ENCODE measurements around the gene VEGFA.

The VEGFA gene

DNA sequence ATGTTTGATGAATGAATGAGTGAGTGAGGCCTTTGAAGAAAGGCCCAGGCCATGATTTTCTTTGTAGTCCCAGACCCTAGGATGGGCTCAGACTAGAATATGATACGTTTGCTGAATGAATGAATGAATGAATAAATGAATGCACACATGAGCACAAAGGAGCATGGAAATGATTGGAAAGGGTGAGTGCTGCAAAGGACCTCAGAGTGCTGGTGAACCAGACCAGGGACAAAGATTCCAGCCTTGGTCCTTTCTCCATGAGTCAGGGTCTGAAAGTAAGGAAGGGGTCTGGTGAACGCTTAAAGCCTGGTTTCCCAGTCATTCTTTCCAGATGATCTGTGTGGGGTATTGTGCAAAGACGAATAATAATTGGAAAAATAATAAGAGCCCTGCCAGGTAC lies 42.4 kb upstream of the VEGFA start:
- TF ChIP-seq EZH2 (IDR thresholded peaks at IDR 0.05) (no peak), FOXP2 (optimal IDR thresholded peaks at IDR 0.05; ENCODE audit: control extremely low read depth, extremely low read length, insufficient read depth) (no peak)
- no peaks in the 10 kb centered on the region; the same call in 1 of the 2 replicates for H3K9me3 ChIP-seq (ENCODE audit: low read depth, low read length)
- no peak for DNase-seq (ENCODE audit: low read depth, low spot score)
- no peak overlapping the region for H3K9ac ChIP-seq (ENCODE audit: insufficient read length)
- H3K27ac ChIP-seq = no peak overlapping the region
- no peaks in the 10 kb centered on the region for H3K36me3 ChIP-seq (ENCODE audit: insufficient read depth, low read length)
- no peak overlapping the region for H3K4me3 ChIP-seq

- no peaks in the 10 kb centered on the region; the same call in 1 of the 2 replicates for H3K9me3 ChIP-seq (ENCODE audit: low read depth, low read length)
Measured at GRCh38 chr6:43728586-43728985, 41.4 kb upstream of the VEGFA start.

DNA sequence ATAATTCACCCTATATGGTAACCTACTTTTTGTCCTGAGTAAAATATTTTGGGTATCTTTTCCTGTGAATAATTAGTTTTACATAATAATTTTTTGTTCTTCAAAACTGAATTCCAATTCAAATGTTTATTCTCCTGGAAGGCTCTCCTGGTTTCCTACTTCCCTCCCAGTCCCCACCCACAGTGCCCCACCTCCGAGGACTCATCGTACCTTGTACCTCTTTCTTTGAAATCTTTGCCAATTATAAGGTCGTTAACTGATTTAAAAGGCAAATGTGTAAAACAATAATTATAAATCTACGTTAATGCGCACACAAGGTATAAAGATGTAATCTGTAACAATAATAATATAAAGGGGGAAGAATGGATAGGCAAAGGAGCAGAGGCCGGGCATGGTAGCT lies 40.5 kb upstream of the VEGFA start:
- Histone ChIP-seq H3K9me3 (ENCODE audit: low read depth, low read length) (no peaks in the 10 kb centered on the region; the same call in 1 of the 2 replicates), H3K4me3 (no peak overlapping the region), H3K36me3 (ENCODE audit: insufficient read depth, low read length) (no peaks in the 10 kb centered on the region), H3K27ac (no peak overlapping the region), H3K9ac (ENCODE audit: insufficient read length) (no peak overlapping the region)
- DNase-seq (ENCODE audit: low read depth, low spot score) = no peak
- TF ChIP-seq FOXP2 (optimal IDR thresholded peaks at IDR 0.05; ENCODE audit: control extremely low read depth, extremely low read length, insufficient read depth) = no peak
- no peak for TF ChIP-seq POLR2AphosphoS5 (IDR thresholded peaks at IDR 0.05; ENCODE audit: borderline replicate concordance, low read depth, low read length)
- TF ChIP-seq EZH2 (IDR thresholded peaks at IDR 0.05) = no peak

More at GRCh38 chr6:43728586-43728985, 41.4 kb upstream of the VEGFA start:
- no peak overlapping the region for H3K4me3 ChIP-seq
- H3K27ac ChIP-seq = peak overlapping the region; percentile 39; the same call in 1 of the 2 replicates
- no peaks in the 10 kb centered on the region for H3K36me3 ChIP-seq (ENCODE audit: insufficient read depth, low read length)
- TF ChIP-seq EZH2 (IDR thresholded peaks at IDR 0.05) = no peak
- no peak for TF ChIP-seq POLR2AphosphoS5 (IDR thresholded peaks at IDR 0.05; ENCODE audit: borderline replicate concordance, low read depth, low read length)
- TF ChIP-seq FOXP2 (optimal IDR thresholded peaks at IDR 0.05; ENCODE audit: control extremely low read depth, extremely low read length, insufficient read depth) = no peak
- DNase-seq (ENCODE audit: low read depth, low spot score) = no peak
- no peak overlapping the region for H3K9ac ChIP-seq (ENCODE audit: insufficient read length)

DNA sequence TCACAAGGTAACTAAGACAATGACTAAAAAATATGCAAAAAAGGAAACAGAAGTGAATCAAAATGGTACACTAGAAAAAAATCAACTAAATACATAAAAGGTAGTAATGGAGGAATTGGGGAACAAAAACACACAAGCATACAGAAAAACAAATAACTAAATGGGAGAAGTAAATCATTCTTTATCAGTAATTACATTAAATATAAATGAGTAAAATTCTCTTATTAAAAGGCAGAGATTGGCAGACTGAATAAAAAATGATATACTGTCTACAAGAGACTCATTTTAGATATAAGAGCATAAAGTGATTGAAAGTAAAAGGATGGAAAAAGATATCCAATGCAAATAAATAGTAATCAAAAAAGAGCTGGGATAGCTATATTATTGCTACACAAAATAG lies 39.4 kb upstream of the VEGFA start:
- TF ChIP-seq EZH2 (IDR thresholded peaks at IDR 0.05) (no peak), POLR2AphosphoS5 (IDR thresholded peaks at IDR 0.05; ENCODE audit: borderline replicate concordance, low read depth, low read length) (no peak), FOXP2 (optimal IDR thresholded peaks at IDR 0.05; ENCODE audit: control extremely low read depth, extremely low read length, insufficient read depth) (no peak)
- Histone ChIP-seq H3K4me3 (no peak overlapping the region), H3K36me3 (ENCODE audit: insufficient read depth, low read length) (no peaks in the 10 kb centered on the region), H3K27ac (no peak overlapping the region), H3K9me3 (ENCODE audit: low read depth, low read length) (no peaks in the 10 kb centered on the region; the same call in 1 of the 2 replicates), H3K9ac (ENCODE audit: insufficient read length) (no peak overlapping the region)
- no peak for DNase-seq (ENCODE audit: low read depth, low spot score)

- no peak overlapping the region for H3K9ac ChIP-seq (ENCODE audit: insufficient read length)
- H3K4me3 ChIP-seq = no peak overlapping the region
- TF ChIP-seq EZH2 (IDR thresholded peaks at IDR 0.05) = no peak
- TF ChIP-seq FOXP2 (optimal IDR thresholded peaks at IDR 0.05; ENCODE audit: control extremely low read depth, extremely low read length, insufficient read depth) = no peak
- TF ChIP-seq POLR2AphosphoS5 (IDR thresholded peaks at IDR 0.05; ENCODE audit: borderline replicate concordance, low read depth, low read length) = no peak
- H3K9me3 ChIP-seq (ENCODE audit: low read depth, low read length) = no peaks in the 10 kb centered on the region; the same call in 1 of the 2 replicates
- no peaks in the 10 kb centered on the region for H3K36me3 ChIP-seq (ENCODE audit: insufficient read depth, low read length)
- DNase-seq (ENCODE audit: low read depth, low spot score) = no peak
- no peak overlapping the region for H3K27ac ChIP-seq
Measured at GRCh38 chr6:43733471-43734293, 36.3 kb upstream of the VEGFA start.

DNA sequence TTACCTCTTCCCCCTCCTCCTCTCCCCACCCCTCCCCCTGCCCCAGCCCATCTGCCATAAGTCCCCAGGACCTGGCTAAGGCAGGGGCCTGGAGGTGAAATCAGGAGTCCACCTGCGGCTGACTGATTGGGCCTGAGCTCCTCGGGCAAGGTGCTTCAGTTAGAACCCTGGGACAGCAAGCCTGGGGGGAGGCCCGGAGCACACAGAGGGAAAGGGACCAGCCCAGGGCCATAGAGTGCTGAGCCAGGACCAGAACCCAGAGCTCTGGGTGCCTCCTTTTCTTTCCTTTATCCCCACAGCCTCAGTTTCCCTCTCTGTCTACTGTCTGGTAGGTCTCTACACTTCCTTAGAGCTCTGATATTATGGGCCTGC lies 35.7 kb upstream of the VEGFA start:
- no peak overlapping the region for H3K27ac ChIP-seq
- no peak for DNase-seq (ENCODE audit: low read depth, low spot score)
- no peak overlapping the region for H3K4me3 ChIP-seq
- no peaks in the 10 kb centered on the region; the same call in 1 of the 2 replicates for H3K9me3 ChIP-seq (ENCODE audit: low read depth, low read length)
- TF ChIP-seq FOXP2 (optimal IDR thresholded peaks at IDR 0.05; ENCODE audit: control extremely low read depth, extremely low read length, insufficient read depth) (no peak), POLR2AphosphoS5 (IDR thresholded peaks at IDR 0.05; ENCODE audit: borderline replicate concordance, low read depth, low read length) (no peak), EZH2 (IDR thresholded peaks at IDR 0.05) (no peak)
- no peaks in the 10 kb centered on the region for H3K36me3 ChIP-seq (ENCODE audit: insufficient read depth, low read length)
- H3K9ac ChIP-seq (ENCODE audit: insufficient read length) = no peak overlapping the region

GRCh38 chr6:43735642-43736199 lies 34.3 kb upstream of the VEGFA start:
- TF ChIP-seq POLR2AphosphoS5 (IDR thresholded peaks at IDR 0.05; ENCODE audit: borderline replicate concordance, low read depth, low read length) (no peak), EZH2 (IDR thresholded peaks at IDR 0.05) (no peak), FOXP2 (optimal IDR thresholded peaks at IDR 0.05; ENCODE audit: control extremely low read depth, extremely low read length, insufficient read depth) (no peak)

GRCh38 chr6:43736211-43736786 lies 33.7 kb upstream of the VEGFA start:
- no peak overlapping the region for H3K9ac ChIP-seq (ENCODE audit: insufficient read length)
- no peak for DNase-seq (ENCODE audit: low read depth, low spot score)

More at GRCh38 chr6:43735642-43736199, 34.3 kb upstream of the VEGFA start:
- Histone ChIP-seq H3K9ac (ENCODE audit: insufficient read length) (no peak overlapping the region), H3K36me3 (ENCODE audit: insufficient read depth, low read length) (no peaks in the 10 kb centered on the region), H3K27ac (no peak overlapping the region), H3K4me3 (no peak overlapping the region), H3K9me3 (ENCODE audit: low read depth, low read length) (no peaks in the 10 kb centered on the region; the same call in 1 of the 2 replicates)
- DNase-seq (ENCODE audit: low read depth, low spot score) = no peak

More at GRCh38 chr6:43736211-43736786, 33.7 kb upstream of the VEGFA start:
- Histone ChIP-seq H3K4me3 (no peak overlapping the region), H3K36me3 (ENCODE audit: insufficient read depth, low read length) (no peaks in the 10 kb centered on the region), H3K27ac (no peak overlapping the region), H3K9me3 (ENCODE audit: low read depth, low read length) (no peaks in the 10 kb centered on the region)
- TF ChIP-seq EZH2 (IDR thresholded peaks at IDR 0.05) (no peak), FOXP2 (optimal IDR thresholded peaks at IDR 0.05; ENCODE audit: control extremely low read depth, extremely low read length, insufficient read depth) (no peak), POLR2AphosphoS5 (IDR thresholded peaks at IDR 0.05; ENCODE audit: borderline replicate concordance, low read depth, low read length) (no peak)

Measured in SK-N-MC (cell line).